Endothelial cell of umbilical vein (primary cell): ENCODE results near the gene MBD5. TPM values are rescaled to one million over a fixed set of nuclear protein-coding genes. Genes with fewer than 3 reads are reported as not detected.
A peak's percentile ranks its signal among the peaks of the same experiment; 100 is the strongest.

Source experiments
- BruUV-seq: library from RNA; stranded (reverse); fragments of 400-500 nt; replicated peaks from 2 replicates; lab custom pipeline; 2021; lab: Mats Ljungman, UMichigan
- CTCF ChIA-PET: fragments of 300-600, 350-600 bp; sonication (Branson Sonifier 250); formaldehyde crosslinking; loops from one replicate; lab custom pipeline; 2021; ENCODE audit warnings: antibody characterized with exemption, inconsistent platforms; lab: Charles Lee
- POLR2A ChIA-PET: fragments of 300-600, 350-600 bp; sonication (Branson Sonifier 250); formaldehyde crosslinking; loops from one replicate; lab custom pipeline; 2021; ENCODE audit warnings: antibody characterized with exemption, inconsistent platforms; lab: Charles Lee
- DNase-seq: peaks from one replicate; pipeline ENCODE4 v3.0.0-alpha.2; 2011; ENCODE audit warnings: low read depth, low spot score
- FAIRE-seq: peaks from 2 replicates; lab custom pipeline; 2011; peaks lifted over from hg19 to GRCh38; lab: Jason Lieb, UNC
- H2AFZ ChIP-seq: 2 replicates; pipeline ENCODE4 v1.6.0; 2012; ENCODE audit warnings: low read depth, low read length, control low read depth, inconsistent platforms
- H3K27ac ChIP-seq: 2 replicates; pipeline ENCODE4 v1.5.1; 2011; ENCODE audit warnings: low read depth, mild to moderate bottlenecking, control low read depth, low read length, moderate library complexity; ENCODE audit not compliant: insufficient read depth
- H3K27me3 ChIP-seq, 2 experiments: 2 replicates each; pipeline versions ENCODE4 v1.6.0 to v1.6.1; 2011; ENCODE audit warnings: low read length in 2 of 2, mixed read lengths in 1 of 2; ENCODE audit not compliant: control insufficient read depth in 2 of 2, insufficient read depth in 2 of 2
- H3K36me3 ChIP-seq, 2 experiments: 2 replicates in 1 of 2; 3 replicates in 1 of 2; pipeline ENCODE4 v1.5.1; 2011; ENCODE audit warnings: low read length in 2 of 2, mild to moderate bottlenecking in 1 of 2, moderate library complexity in 1 of 2; ENCODE audit not compliant: control insufficient read depth in 2 of 2, insufficient read depth in 2 of 2; ENCODE audit errors: extremely low read depth in 1 of 2
- H3K4me1 ChIP-seq: 3 replicates; pipeline ENCODE4 v1.5.1; 2011; ENCODE audit warnings: mild to moderate bottlenecking, low read length; ENCODE audit not compliant: control insufficient read depth, insufficient read depth; ENCODE audit errors: extremely low read depth
- H3K4me2 ChIP-seq: 2 replicates; pipeline ENCODE4 v1.6.1; 2011; ENCODE audit warnings: low read length, control low read depth, mixed read lengths; ENCODE audit not compliant: insufficient read depth
- H3K4me3 ChIP-seq, 3 experiments: fragments of 200-600 bp in 1 of 3; sonication (generic), shearing (Covaris generic) in 1 of 3; replicated peaks in 1 of 3; 2 replicates each; pipeline ENCODE4 v1.5.1; 2011 to 2016; ENCODE audit warnings: control low read depth in 3 of 3, low read length in 3 of 3, mild to moderate bottlenecking in 2 of 3, inconsistent platforms in 1 of 3, low read depth in 1 of 3, moderate library complexity in 1 of 3; ENCODE audit not compliant: insufficient read depth in 1 of 3
- H3K79me2 ChIP-seq: 2 replicates; pipeline ENCODE4 v1.6.0; 2012; ENCODE audit warnings: low read length, inconsistent platforms; ENCODE audit not compliant: control insufficient read depth, insufficient read depth
- H3K9ac ChIP-seq: replicated peaks from 2 replicates; pipeline ENCODE3; 2011; ENCODE audit warnings: low read length, control low read depth; ENCODE audit not compliant: insufficient read depth; ENCODE audit errors: extremely low read depth
- H3K9me1 ChIP-seq: replicated peaks from 3 replicates; pipeline ENCODE4 v1.6.0; 2011; ENCODE audit warnings: mild to moderate bottlenecking, low read length; ENCODE audit not compliant: control insufficient read depth, insufficient read depth; ENCODE audit errors: extremely low read depth
- H3K9me3 ChIP-seq: replicated peaks from 2 replicates; pipeline ENCODE4 v1.5.1; 2012; ENCODE audit warnings: low read length, inconsistent platforms; ENCODE audit not compliant: control insufficient read depth, insufficient read depth
- H4K20me1 ChIP-seq: replicated peaks from 2 replicates; pipeline ENCODE3; 2011; ENCODE audit warnings: mild to moderate bottlenecking, low read length; ENCODE audit not compliant: control insufficient read depth, insufficient read depth; ENCODE audit errors: extremely low read depth
- CTCF ChIP-seq, 2 donors: IDR thresholded peaks; 1 replicate in 1 of 2; 2 replicates in 1 of 2; pipeline ENCODE4 v1.5.1; 2011; ENCODE audit warnings: low read length in 2 of 2, mild to moderate bottlenecking in 2 of 2, moderate library complexity in 2 of 2, control low read depth in 1 of 2, inconsistent platforms in 1 of 2, low read depth in 1 of 2; ENCODE audit not compliant: insufficient read depth in 1 of 2; ENCODE audit errors: extremely low read depth in 1 of 2
- EZH2 ChIP-seq: IDR thresholded peaks from 2 replicates; pipeline ENCODE4 v1.6.1; 2012; ENCODE audit warnings: borderline replicate concordance, low read depth, mild to moderate bottlenecking, moderate library complexity, low read length, inconsistent platforms; ENCODE audit not compliant: severe bottlenecking
- POLR2AphosphoS5 ChIP-seq: IDR thresholded peaks from 2 replicates; pipeline ENCODE4 v1.6.1; 2012; ENCODE audit warnings: low read depth, mild to moderate bottlenecking, control low read depth, low read length, moderate library complexity; ENCODE audit not compliant: insufficient read depth
- dilution Hi-C: fragments of 300-500 bp; cut with MboI; formaldehyde crosslinking; loops from one replicate; pipeline ENCODE4 v1.15.0; 2019; ENCODE audit warnings: low sequenced_read_pairs; ENCODE audit not compliant: extremely low pct_ligation_motif_present
- intact Hi-C: fragments of 100-400 bp; cut with micrococcal nuclease; formaldehyde crosslinking; loops from one replicate; pipeline ENCODE4 v1.10.0; 2022
- polyA plus RNA-seq, 4 experiments: library from polyadenylated mRNA; depleted of rRNA in 3 of 4; stranded (reverse) in 3 of 4; unstranded in 1 of 4; fragments of >200 nt; gene quantifications; 2 replicates each; pipeline versions ENCODE4 v1.2.1 to v1.2.3, GENCODE V29; 2011 to 2012; ENCODE audit warnings: missing spikeins in 1 of 4
- total RNA-seq: library from RNA; stranded (reverse); gene quantifications from 2 replicates; pipeline ENCODE4 v1.2.3, GENCODE V29; 2021

MBD5 gene
- total and polyA plus RNA-seq, 2 donors (not counting 3 experiments of a cell fraction or from before 2014, with no cell fraction given), result 11.3 to 37.0 TPM

DNA sequence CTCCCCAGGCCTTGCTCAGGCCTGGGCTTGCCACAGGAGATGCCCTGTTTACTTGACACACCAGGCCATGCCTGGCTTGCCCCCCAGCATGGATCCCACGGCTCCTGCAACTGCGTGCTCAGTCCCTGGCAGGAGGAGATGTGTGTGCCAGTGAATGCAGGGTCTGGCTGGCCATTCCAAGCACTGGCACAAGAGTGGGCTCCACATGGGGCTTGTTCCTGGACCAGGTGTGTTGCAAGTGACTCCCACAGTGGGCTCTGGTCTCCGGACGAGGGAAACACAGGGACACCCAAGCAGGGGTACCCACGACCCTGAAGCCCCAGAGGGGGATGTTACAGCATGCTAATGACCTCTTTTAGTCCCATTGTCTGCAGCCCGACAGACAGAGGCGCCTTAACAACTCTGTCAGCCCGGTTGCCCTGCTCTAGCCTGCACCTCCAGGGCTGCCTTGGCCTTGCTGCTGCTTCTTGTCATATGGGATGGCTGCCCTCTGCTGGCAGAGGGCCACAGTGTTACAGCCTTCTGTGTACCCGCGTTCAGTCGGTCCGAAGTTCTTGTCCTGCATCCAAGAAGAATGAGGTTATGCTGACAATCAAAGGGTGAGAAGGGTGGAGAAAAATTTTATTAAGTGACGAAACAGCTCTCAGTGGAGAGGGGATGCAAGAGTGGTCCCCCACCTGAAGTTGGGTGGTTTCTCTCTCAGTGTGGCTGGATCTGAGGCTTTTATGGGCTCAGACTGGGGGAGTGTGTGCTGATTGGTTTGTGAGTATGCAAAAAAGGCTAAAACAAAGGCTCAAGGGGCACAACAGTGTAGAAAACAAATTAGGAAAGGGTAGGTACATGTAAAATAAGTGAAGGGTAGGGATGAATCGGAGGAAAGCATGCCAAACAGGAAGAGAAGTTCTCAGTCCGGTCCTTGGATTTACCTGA, 180.4 kb downstream of the MBD5 start:
- dilution Hi-C loops, result no loop called here
- Histone ChIP-seq H3K79me2 (no peaks in the 10 kb centered on the region), H3K9me3 (no peaks in the 10 kb centered on the region), H3K9ac (no peak overlapping the region), H3K27ac (no peak overlapping the region), H3K4me1 (no peaks in the 10 kb centered on the region), H2AFZ (no peak overlapping the region), H4K20me1 (no peaks in the 10 kb centered on the region), H3K36me3 (no peaks in the 10 kb centered on the region), H3K4me2 (no peak overlapping the region), H3K27me3 (no peaks in the 10 kb centered on the region), H3K9me1 (no peaks in the 10 kb centered on the region), H3K4me3 (no peak overlapping the region)
- intact Hi-C loops, result loop anchor here (1.0 kb wide), 3 partner anchors 211 to 308 kb away; no protein-coding TSS in a partner anchor
- DNase-seq (peak; percentile 22), FAIRE-seq (no peak)
- ChIA-PET POLR2A (interaction anchor here (0.6 kb wide), 1 partner anchor 181 kb away, joined by 4 read pairs; the partner anchor contains the start of genes MBD5 and ORC4), CTCF (interaction anchor here (1.1 to 1.3 kb wide), 2 partner anchors 212 to 308 kb away, joined by 7 to 14 read pairs; no protein-coding TSS in a partner anchor)
- BruUV-seq, result no TSS peak
- peak; percentile 29 to 53 for TF ChIP-seq CTCF (IDR thresholded peaks at IDR 0.05; ENCODE audit: extremely low read depth in 1 of 2, insufficient read depth in 1 of 2, low read depth in 1 of 2, low read length in 2 of 2)
- TF ChIP-seq EZH2, result no peak
- no peak for TF ChIP-seq POLR2AphosphoS5
